Lower leg skin (tissue), 3 donors: Measurements from ENCODE around the gene ATP8A2.

Experiments
- POLR2A ChIP-seq, 2 donors: fragments of 450-650 bp; IDR thresholded peaks; one replicate each; pipeline ENCODE4 v1.6.1; 2016 to 2017; ENCODE audit warnings: antibody characterized with exemption in 2 of 2, mild to moderate bottlenecking in 1 of 2, moderate library complexity in 1 of 2
- TF ChIP-seq, protein P1 (sequence below), 3 donors: fragments of 450-650 bp; IDR thresholded peaks; one replicate each; pipeline ENCODE4 v1.5.1; 2016; ENCODE audit warnings: antibody characterized with exemption in 3 of 3, mild to moderate bottlenecking in 3 of 3, moderate library complexity in 2 of 3

GRCh38 chr13:25987987-25988386 lies 616.2 kb downstream of the ATP8A2 start:
- TF ChIP-seq, protein P1, sequence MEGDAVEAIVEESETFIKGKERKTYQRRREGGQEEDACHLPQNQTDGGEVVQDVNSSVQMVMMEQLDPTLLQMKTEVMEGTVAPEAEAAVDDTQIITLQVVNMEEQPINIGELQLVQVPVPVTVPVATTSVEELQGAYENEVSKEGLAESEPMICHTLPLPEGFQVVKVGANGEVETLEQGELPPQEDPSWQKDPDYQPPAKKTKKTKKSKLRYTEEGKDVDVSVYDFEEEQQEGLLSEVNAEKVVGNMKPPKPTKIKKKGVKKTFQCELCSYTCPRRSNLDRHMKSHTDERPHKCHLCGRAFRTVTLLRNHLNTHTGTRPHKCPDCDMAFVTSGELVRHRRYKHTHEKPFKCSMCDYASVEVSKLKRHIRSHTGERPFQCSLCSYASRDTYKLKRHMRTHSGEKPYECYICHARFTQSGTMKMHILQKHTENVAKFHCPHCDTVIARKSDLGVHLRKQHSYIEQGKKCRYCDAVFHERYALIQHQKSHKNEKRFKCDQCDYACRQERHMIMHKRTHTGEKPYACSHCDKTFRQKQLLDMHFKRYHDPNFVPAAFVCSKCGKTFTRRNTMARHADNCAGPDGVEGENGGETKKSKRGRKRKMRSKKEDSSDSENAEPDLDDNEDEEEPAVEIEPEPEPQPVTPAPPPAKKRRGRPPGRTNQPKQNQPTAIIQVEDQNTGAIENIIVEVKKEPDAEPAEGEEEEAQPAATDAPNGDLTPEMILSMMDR (IDR thresholded peaks at IDR 0.05): no peak
- no peak for TF ChIP-seq POLR2A (IDR thresholded peaks at IDR 0.05)
